SHP77 treated with DMSO at 0.1 percent for 48 hours (cell line): ENCODE measurements around the gene TEDC1.

Experiments used
- DNase-seq: peaks from one replicate; lab custom pipeline; 2025; lab: John Stamatoyannopoulos, UW

The TEDC1 gene

GRCh38 chr14:105496831-105497591 is 6.0 kb downstream of the TEDC1 start:
- DNase-seq, result no peak

- no peak for DNase-seq
These were observed 6.8 kb downstream of the TEDC1 start for GRCh38 chr14:105497671-105498429.

- DNase-seq, result no peak
These were observed 7.6 kb downstream of the TEDC1 start for GRCh38 chr14:105498430-105499255.

- no peak for DNase-seq
These were observed 8.4 kb downstream of the TEDC1 start for GRCh38 chr14:105499256-105500035.

GRCh38 chr14:105500036-105500725 is 9.1 kb downstream of the TEDC1 start:
- no peak for DNase-seq

GRCh38 chr14:105500726-105501101 is 9.7 kb downstream of the TEDC1 start:
- no peak for DNase-seq

- no peak for DNase-seq
These were observed 10.7 kb downstream of the TEDC1 start for GRCh38 chr14:105501504-105502291.

- no peak for DNase-seq
These were observed 11.6 kb downstream of the TEDC1 start for GRCh38 chr14:105502446-105503295.

GRCh38 chr14:105503296-105503640 is 12.2 kb downstream of the TEDC1 start:
- no peak for DNase-seq

GRCh38 chr14:105503935-105504692 is 13.1 kb downstream of the TEDC1 start:
- DNase-seq, result no peak

- DNase-seq, result no peak
These were observed 14.1 kb downstream of the TEDC1 start for GRCh38 chr14:105505101-105505500.

- DNase-seq, result no peak
These were observed 16.2 kb downstream of the TEDC1 start for GRCh38 chr14:105507247-105507646.

- DNase-seq, result no peak
These were observed 17.0 kb downstream of the TEDC1 start for GRCh38 chr14:105508069-105508468.

- DNase-seq, result no peak
These were observed 17.6 kb downstream of the TEDC1 start for GRCh38 chr14:105508601-105509000.

- no peak for DNase-seq
These were observed 26.1 kb downstream of the TEDC1 start for GRCh38 chr14:105517096-105517495.

GRCh38 chr14:105519946-105520698 is 29.1 kb downstream of the TEDC1 start:
- DNase-seq, result no peak

GRCh38 chr14:105525326-105525725 is 34.3 kb downstream of the TEDC1 start:
- DNase-seq, result no peak
